Muscle layer of duodenum (tissue), 2 donors: ENCODE results near the gene ADGRB2.

Experiments used
- H3K27ac ChIP-seq: one replicate; pipeline ENCODE4 v1.7.0; 2013; ENCODE audit warnings: mild to moderate bottlenecking, low read length
- H3K27me3 ChIP-seq: one replicate; pipeline ENCODE4 v1.7.0; 2013; ENCODE audit warnings: low read depth, mild to moderate bottlenecking, control low read depth, low read length
- H3K36me3 ChIP-seq, 2 donors: one replicate each; pipeline ENCODE4 v1.7.0; 2013; ENCODE audit warnings: low read length in 2 of 2, control low read depth in 1 of 2, mild to moderate bottlenecking in 1 of 2; ENCODE audit not compliant: insufficient read depth in 2 of 2, control insufficient read depth in 1 of 2
- H3K4me1 ChIP-seq, 2 donors: one replicate each; pipeline ENCODE4 v1.7.0; 2013; ENCODE audit warnings: low read length in 2 of 2, mild to moderate bottlenecking in 2 of 2, control low read depth in 1 of 2, moderate library complexity in 1 of 2; ENCODE audit not compliant: insufficient read depth in 2 of 2, control insufficient read depth in 1 of 2
- H3K4me3 ChIP-seq, 2 donors: one replicate each; pipeline ENCODE4 v1.7.0; 2013; ENCODE audit warnings: low read length in 2 of 2, low read depth in 1 of 2, mild to moderate bottlenecking in 1 of 2
- H3K9me3 ChIP-seq, 2 donors: one replicate each; pipeline ENCODE4 v1.7.0; 2013; ENCODE audit warnings: low read length in 2 of 2, control low read depth in 1 of 2, mild to moderate bottlenecking in 1 of 2; ENCODE audit not compliant: control insufficient read depth in 1 of 2
- donor health status: healthy.

The ADGRB2 gene

DNA sequence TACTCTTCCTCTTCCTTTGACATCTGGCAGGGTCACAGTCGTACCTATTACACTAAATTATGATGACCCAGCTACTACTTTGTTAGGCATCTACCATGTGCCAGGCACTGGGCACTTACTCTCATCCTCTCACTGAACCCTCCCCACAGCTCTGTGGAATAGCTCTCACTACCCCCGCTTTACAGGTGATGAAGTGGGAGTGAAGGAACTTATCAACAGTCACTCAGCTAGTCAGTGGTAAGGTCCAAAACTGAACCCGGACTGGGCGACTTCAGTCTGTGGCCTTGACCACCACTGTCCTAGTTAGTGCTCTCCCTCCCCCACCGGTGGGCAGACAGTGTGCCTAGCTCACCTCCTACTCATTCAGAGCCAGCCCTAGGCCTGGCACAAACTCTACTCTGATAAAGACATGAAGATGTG is 12.3 kb downstream of the ADGRB2 start:
- Histone ChIP-seq H3K36me3 (no peaks in the 10 kb centered on the region), H3K4me3 (no peak overlapping the region), H3K4me1 (peaks cover 9% of the 10 kb centered on the region in 2 donors), H3K27ac (no peak overlapping the region), H3K27me3 (no peaks in the 10 kb centered on the region), H3K9me3 (no peaks in the 10 kb centered on the region)

DNA sequence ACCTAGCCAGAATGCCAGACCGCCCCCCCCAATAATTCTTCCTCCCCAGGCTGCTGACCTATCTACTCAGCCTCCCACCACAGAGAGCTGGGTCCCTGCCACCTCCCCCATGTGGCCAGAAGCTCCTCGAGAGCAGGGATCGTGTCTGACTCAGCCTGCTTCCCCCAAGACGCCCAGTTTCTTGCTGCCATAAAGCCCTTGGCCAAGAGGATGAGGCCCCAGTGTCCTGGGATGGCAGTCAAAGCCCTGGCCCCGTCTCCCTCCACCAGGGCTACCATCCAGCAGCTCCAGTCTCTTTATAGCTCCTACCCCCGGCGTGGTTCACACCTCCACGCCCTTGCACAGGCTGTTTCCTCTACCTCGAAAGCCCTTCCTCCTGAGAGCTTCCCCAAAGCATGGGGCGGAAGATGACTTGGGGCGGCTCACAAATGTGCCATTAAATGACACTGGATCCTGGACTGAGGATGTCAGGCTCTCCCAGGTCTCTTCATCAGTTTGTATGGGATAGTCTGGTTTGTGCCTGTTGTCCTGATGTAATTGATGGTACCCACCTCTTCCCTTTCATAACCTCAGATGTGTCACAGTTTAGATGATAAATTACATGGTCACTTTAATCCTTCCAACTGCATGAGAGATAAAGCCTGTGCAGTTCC is 13.2 kb downstream of the ADGRB2 start:
- Histone ChIP-seq H3K27ac (no peak overlapping the region), H3K4me1 (peaks cover 9% of the 10 kb centered on the region in 2 donors), H3K9me3 (no peaks in the 10 kb centered on the region), H3K36me3 (no peaks in the 10 kb centered on the region), H3K27me3 (no peaks in the 10 kb centered on the region), H3K4me3 (no peak overlapping the region)

DNA sequence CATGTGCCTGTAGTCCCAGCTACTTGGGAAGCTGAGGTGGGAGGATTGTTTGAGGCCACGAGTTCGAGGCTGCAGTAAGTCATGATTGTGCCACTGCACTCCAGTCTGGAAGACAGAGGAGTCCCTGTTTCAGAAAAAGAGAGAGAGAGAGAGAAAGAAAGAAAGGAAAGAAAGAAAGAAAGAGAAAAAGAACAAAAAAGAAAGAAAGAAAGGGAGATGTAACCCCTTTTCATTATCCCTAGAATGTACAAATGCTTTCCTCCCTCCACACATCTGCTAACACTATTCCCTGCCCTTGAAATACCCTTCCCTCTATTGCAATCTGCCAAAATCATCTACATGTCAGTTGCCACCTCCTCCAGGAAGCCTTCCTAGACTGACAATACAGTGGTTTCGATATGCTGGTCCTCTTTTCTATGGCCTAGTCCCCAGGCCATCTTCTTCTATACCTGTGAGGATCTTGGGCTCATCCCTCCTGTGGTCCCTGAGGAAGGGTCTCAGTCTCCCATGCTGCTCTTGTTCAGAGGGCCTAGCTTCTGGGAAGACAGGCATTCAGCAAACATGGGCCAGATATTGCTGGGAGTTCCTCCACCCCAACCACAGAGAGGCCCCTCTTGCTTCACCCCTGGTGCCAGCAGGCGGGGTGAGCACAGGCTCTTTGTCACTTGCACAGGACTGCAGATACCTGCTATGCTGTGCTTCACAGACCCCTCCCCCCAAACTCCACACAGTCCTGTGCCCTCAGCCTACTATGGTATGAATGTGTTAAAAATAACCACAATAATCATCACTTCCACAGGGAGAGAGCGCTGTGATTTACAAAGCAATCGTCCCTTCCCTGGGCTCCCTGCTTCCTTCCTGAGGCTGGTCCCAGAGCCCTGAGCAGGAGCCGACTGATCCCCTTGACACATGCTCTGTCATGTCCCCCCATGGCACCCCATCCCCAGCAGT is 14.1 kb downstream of the ADGRB2 start:
- H3K4me3 ChIP-seq: no peak overlapping the region
- no peaks in the 10 kb centered on the region for H3K9me3 ChIP-seq
- no peaks in the 10 kb centered on the region for H3K36me3 ChIP-seq
- no peak overlapping the region for H3K27ac ChIP-seq
- no peaks in the 10 kb centered on the region for H3K27me3 ChIP-seq
- peaks cover 9% of the 10 kb centered on the region in 2 donors for H3K4me1 ChIP-seq

DNA sequence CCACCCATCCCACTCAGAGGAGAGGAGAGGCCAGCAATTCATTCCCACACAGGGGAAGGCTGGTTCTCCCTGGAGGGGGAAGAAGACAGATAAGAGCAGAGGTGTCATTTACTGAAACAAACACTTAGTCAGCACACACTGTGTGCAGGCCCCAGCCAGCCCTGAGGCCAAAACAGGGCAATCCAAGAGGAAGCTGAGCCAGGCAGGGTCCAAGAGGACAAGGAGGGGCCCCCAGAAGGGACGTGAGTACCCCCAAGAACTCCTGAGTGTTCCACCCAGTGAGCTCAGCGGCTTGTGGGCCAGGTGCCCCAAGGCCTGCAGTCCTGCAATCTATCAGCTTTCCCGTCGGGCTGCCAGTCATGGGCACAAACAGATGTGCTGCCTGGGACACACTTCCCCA is 15.8 kb downstream of the ADGRB2 start:
- H3K9me3 ChIP-seq: no peaks in the 10 kb centered on the region
- H3K27ac ChIP-seq: no peak overlapping the region
- H3K4me3 ChIP-seq: no peak overlapping the region
- H3K36me3 ChIP-seq: no peaks in the 10 kb centered on the region
- H3K4me1 ChIP-seq: peaks cover under 1% of the 10 kb centered on the region in 2 donors
- H3K27me3 ChIP-seq: no peaks in the 10 kb centered on the region

DNA sequence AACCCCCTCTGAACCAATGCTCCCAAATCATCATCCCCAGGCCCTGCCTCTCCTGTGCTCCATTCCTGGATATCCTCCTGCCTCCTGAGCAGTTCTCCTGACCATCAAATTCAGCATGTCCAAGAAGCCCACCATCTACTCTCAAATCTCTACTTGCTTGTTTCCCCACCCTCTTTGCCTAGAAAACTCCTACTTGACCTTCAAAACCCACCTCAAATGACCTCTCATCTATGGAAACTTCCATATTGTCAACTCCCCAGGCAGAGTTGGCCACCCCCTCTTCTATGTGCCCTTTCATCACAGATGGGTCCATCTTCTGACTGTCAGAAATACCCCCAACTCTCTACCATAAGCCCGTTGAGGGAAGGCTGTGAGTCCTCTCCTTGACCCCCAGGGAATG is 16.8 kb downstream of the ADGRB2 start:
- no peaks in the 10 kb centered on the region for H3K27me3 ChIP-seq
- H3K27ac ChIP-seq: no peak overlapping the region
- no peaks in the 10 kb centered on the region for H3K4me1 ChIP-seq
- no peak overlapping the region for H3K4me3 ChIP-seq
- no peaks in the 10 kb centered on the region for H3K36me3 ChIP-seq
- H3K9me3 ChIP-seq: no peaks in the 10 kb centered on the region

DNA sequence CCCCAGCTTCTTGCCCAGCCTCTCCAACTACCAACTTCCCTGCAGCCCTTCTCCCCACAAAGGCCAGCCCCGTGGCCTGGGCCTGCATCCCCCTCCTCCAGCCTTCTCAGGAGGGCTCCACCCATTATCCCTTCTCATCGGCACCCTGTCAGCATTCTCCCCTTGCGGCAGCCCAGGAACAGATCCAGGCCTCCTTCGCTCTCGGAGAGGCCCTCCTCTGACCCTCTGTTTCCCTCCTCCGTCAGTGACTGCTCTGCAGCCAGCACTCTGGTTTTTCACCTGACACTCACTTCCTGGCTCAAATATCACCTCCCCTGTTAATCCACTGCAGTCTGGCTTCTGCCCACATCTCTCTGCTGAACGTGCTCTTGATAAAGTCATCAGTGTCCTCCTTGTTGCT is 17.5 kb downstream of the ADGRB2 start:
- Histone ChIP-seq H3K4me3 (no peak overlapping the region), H3K36me3 (no peaks in the 10 kb centered on the region), H3K27ac (no peak overlapping the region), H3K27me3 (no peaks in the 10 kb centered on the region), H3K4me1 (no peaks in the 10 kb centered on the region), H3K9me3 (no peaks in the 10 kb centered on the region)

DNA sequence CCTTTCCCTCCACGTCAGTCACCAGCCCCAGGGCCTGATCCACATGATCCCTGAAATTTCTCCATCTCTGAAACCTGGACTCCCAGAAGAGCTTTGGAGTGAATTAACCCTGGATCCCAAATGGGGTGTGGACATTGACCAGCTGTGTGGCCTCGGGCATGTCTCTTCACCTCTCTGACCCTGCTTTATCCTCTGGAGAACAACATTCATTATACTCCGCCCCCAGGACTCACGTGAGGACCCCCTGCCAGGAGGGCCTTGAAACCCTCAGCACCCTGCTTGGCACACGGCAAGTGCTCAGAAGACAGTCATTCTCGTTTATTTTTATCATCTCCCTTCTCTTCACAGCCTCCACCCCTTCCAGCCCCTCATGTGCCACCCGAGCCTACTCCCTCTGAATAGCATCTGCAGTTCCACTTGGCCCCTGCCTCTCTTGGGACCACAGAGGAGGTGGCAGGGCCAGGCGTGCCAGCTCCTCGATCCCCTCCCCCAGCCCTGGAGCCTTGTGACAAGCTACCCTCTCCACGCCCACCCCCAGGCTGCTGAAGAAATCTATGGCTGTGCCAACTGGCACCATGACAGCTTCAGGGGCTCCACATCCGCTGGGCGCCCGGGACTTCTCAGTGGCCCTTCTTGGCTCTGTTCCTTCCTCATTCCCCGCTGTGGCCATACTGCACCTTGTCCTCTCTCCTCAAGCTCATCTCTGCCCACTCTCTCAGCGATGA is 18.0 kb downstream of the ADGRB2 start:
- H3K4me1 ChIP-seq: no peaks in the 10 kb centered on the region
- H3K4me3 ChIP-seq: no peak overlapping the region
- H3K27ac ChIP-seq: no peak overlapping the region
- no peaks in the 10 kb centered on the region for H3K27me3 ChIP-seq
- no peaks in the 10 kb centered on the region for H3K36me3 ChIP-seq
- no peaks in the 10 kb centered on the region for H3K9me3 ChIP-seq

DNA sequence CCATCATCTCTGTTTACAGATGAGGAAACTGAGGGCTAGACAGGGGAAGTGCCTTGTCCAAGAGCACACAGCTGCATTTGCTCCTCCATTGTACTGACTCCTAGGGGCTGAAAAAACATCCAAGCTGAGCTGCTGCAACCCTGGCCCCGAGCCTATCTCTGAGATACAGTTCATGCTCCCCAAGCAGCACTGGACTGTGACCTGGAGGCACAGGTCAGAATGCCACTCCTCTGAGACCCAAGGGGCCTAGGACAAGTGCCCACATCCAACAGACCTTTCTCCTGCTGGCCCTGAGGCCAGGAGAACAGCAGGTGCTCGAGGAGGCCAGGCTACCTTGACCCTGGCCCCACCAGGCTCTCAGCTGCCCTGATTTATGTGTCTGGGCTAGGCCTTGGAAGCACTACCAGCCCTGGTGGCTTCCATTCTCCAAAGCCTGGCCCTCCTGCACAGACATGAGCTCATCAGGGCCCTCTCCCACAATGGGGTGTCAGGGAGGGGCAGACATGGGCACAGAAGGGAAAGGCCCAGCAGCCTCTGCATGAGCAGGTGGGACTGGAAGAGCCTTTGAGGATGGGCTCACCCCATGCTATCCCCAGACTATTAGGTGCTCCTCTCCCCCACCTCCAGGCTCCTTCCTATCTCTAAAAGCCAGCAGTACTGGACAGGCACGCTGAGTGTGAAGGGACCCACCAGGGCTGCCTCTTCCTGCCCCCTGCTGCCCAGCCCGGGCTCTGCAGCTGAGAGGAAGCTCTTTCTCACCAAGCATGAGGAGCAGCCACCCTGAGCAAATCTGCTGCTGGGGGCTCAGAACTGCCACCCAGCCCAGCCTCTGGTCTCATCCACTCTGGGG is 18.8 kb downstream of the ADGRB2 start:
- Histone ChIP-seq H3K9me3 (no peaks in the 10 kb centered on the region), H3K36me3 (no peaks in the 10 kb centered on the region), H3K4me1 (no peaks in the 10 kb centered on the region), H3K27me3 (no peaks in the 10 kb centered on the region), H3K4me3 (no peak overlapping the region), H3K27ac (no peak overlapping the region)

DNA sequence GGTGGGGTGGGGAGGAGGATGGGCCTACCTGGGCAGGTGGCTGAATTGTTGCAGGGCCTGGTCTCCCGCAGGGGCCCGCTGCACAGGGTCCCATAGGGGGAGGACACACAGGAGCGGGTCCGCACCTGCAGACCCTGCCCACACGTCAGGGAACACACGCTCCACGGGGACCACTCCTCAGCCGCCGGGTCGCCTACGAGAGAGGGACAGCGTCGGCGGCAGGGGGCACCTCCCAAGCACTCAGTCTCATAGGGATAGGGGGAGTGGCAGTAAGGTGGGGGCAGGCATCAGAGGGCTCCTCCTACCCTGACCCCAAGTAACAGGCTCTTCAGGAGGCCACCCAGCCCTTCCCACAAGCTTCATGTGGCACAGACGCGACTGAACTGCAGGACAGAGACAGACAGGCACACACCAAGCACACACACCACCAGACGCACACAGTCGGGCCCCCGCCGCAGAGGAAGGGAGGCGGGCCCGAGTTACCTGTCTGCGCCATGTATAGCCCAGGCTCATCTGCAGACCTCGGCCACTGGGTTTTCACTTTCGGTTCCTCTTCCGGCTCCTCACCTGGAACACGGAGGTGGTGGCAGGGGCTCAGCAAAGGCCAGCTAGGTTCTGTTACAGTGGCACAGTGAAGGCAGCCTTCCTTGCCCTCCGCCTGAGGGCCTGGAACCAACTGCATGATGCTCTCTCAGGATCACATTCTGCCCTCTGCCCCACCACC is 19.8 kb downstream of the ADGRB2 start:
- Histone ChIP-seq H3K4me3 (no peak overlapping the region), H3K4me1 (no peaks in the 10 kb centered on the region), H3K36me3 (no peaks in the 10 kb centered on the region), H3K27me3 (no peaks in the 10 kb centered on the region), H3K9me3 (no peaks in the 10 kb centered on the region), H3K27ac (no peak overlapping the region)

DNA sequence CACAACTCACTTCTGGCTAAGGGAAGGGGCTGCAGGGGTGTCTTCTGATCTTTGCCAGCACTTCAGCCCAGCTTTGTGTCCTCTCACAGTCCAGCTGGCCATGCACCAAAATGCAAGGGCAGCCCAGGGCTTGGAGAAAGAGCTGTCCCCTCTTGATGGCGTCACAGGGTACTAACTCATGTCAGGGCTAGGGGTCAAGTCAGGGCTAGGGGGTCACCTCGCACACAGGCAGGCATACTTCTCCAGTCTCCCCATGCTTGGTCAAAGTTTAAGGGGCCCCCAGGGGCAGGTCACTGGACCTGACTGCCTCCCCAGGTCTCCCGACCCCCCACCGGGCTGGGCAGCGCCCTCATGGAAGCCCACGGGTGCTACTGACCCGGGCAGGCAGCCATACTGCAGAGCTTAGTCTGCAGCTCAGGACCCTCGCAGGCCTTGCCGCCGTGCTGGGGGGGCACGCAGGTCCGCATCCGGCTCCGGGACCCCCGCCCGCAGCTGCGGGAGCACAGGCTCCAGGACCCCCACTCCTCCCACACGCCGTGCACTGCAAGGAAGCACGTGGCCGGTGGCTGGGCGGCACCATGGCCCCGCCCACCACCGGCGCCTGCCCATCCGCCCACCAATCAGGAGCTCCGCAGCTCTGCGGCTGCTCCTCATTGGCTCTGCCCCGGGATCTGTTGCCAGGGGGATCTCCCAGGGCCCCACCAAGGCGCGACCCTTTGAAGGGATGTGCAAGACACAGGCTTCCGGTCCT is 21.5 kb downstream of the ADGRB2 start:
- Histone ChIP-seq H3K27me3 (no peaks in the 10 kb centered on the region), H3K4me3 (no peak overlapping the region), H3K4me1 (no peaks in the 10 kb centered on the region), H3K9me3 (no peaks in the 10 kb centered on the region), H3K27ac (no peak overlapping the region), H3K36me3 (no peaks in the 10 kb centered on the region)
